ENCODE data around the gene CARHSP1.
"Not testable (repeated sequence)": the region's sequence is repeated elsewhere in the genome, so short reads cannot be mapped to it uniquely, and the experiment has no call there.

CARHSP1 gene

DNA sequence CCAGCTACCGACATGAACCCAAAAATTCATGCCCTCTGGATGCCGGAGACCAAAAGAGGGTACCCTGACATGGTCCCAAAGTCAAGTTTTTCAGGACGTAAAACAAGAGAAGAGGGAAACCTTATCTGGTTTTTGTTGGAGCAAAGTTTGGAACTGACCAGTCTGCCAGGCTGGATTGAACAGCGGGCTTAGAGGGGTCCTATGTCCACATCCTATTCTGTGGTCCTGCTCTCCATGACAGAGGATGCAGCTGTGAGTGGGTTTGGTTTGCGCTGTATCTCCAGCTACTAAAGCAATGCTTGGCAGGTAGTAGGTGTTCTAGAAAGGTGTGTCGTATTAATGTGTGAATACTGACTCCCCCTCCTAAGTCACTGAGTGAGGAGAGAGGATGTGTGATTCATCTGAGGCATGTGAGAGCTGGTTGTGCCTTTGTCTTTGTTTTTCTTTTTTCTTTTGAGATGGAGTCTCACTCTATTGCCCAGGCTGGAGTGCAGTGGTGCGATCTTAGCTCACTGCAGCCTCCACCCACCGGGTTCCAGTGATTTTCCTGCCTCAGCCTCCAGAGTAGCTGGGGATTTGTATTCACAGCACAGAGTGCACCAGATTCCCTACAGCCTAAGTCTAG, 40.2 kb downstream of the CARHSP1 start:
- DNase-seq (ENCODE audit: low read depth) = no peak

DNA sequence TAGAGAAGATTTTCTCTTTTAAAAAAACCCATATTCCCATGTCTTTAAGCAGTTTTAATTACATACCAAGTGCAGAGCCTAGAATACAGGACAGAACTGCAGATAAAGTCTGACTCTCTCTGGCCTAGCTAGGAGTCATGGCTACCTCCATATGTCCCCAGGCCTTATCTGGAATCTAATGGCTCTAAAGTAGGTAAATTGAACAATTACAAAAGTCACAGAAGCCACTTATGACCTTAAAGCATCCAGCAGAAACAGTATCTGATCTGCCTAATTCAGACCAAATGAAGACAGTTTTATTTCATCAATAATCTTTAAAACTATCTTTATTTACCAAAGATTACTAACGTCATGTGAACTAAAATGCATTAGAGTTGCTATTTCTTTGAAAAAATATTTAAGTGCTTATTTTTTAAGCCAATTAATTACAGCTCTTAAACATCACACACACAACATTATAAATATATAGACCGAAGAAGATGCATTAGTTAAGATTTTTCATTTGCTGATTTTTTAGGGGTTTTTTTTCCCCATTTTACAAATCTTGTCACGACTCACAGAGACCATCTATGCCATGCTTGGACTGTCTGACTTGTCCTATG, 42.4 kb downstream of the CARHSP1 start:
- no peak for DNase-seq (ENCODE audit: low read depth)

DNA sequence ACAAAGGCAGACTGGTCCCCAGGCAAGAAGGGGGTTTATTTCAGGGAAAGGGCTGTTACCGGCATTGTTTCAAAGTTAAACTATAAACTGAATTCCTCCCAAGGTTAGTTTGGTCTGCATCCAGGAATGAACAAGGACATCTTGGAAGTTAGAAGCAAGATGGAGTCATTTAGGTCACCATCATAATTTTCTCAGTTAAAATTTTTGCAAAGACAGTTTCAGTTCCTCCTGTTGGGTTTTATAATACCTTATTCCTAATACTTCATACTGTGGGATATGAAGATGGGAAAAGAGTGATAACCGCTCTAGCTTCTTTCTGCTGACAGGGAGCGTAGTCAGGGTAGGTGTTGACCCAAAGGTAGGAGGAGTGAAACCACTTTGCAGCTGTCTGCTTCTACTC, 46.4 kb downstream of the CARHSP1 start:
- no peak for DNase-seq (ENCODE audit: low read depth)

DNA sequence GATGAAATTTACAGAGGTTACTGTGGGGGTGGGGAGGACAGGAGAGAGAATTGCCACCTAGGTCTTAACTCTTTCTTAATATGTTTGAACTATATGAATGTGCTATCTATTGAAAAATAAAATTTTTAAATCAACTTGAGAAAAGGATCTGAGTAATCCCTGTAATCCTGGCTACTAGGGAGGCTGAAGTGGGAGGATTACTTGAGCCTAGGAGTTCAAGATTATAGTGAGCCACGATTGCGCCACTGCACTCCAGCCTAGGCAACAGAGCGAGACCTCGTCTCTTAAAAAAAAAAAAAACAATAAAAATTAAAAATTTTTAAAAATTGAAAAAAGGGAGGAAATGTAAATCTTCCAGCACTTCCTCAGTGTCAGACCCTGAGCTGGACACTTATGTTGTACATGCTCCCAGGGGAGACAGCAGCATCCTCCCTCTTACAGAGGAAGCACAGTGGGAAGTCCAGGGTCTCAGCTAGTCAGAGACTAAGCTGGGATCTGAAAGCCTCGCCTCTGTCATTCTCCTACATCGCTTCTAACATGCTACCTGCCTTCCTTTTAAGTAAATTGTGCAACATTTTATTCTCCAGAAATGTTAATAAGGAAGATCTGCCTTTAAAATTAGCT, 49.3 kb downstream of the CARHSP1 start:
- no peak for DNase-seq (ENCODE audit: low read depth)

DNA sequence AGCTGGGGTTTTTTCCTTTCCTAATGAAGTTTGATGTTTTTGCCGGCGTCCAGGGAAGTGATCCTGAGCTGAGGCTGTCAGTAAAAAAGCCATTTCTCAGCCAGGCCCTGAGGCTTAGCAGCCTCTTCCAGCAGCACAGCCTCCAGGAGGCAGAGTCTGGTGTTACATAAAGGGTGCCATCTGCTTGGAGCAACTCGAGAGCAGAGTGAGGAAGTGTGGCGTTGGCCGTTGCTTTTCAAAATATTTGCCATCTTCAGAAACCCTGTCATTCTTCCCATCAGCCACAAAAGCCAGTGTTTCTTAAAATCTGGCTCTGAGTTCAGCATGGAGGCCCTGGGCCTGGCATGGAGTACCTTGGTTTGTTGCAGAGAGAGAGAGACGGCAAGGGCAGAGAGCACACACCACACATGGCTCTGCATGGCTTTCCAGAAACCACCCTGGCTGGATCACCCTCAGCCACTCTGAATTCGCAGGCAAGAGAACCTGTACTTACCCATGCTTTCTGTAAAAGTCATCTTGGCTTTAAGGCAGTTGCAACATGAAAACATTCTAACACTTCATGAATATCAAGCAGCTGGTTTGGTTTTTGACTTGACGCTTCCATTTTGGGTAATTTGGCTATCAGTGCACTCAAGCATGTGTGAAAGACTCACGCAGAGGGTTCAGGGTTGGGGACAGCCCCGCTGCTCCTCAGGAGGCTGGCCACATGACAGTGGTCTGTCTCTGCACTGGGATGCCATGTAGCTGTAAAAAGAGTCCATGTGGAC, 50.1 kb downstream of the CARHSP1 start:
- DNase-seq (ENCODE audit: low read depth) = no peak

DNA sequence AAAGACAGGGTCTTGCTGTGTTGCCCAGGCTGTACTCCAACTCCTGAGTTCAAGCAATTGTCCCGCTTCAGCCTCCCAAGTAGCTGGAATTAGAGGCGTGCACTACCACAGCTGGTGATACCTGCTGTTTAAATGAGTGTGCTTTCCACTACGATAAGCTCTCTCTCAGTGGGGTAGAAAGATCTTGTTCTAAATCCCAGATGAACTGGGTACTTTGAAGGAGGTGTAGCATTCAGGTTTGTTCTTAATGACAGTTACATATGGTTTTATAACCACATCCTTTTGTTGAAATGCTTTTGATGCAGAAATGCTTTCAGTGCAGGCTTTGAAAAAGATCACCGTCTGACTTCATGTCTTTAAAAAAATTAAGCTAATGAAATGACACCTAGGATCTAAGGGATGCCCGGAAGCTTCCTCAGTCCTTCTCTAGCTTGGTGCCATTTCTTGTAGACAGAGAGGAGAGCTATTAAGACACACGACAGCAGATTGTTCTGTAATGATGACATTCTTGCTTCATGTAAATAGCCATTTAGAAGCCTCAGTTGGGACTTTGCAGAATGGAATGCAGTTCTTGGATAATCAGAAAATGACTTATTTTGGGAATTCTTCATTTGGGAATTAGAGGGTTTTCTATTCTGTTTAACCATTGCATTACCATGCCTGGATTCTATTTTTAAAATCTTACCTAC, 51.7 kb downstream of the CARHSP1 start:
- DNase-seq (ENCODE audit: low read depth) = no peak

DNA sequence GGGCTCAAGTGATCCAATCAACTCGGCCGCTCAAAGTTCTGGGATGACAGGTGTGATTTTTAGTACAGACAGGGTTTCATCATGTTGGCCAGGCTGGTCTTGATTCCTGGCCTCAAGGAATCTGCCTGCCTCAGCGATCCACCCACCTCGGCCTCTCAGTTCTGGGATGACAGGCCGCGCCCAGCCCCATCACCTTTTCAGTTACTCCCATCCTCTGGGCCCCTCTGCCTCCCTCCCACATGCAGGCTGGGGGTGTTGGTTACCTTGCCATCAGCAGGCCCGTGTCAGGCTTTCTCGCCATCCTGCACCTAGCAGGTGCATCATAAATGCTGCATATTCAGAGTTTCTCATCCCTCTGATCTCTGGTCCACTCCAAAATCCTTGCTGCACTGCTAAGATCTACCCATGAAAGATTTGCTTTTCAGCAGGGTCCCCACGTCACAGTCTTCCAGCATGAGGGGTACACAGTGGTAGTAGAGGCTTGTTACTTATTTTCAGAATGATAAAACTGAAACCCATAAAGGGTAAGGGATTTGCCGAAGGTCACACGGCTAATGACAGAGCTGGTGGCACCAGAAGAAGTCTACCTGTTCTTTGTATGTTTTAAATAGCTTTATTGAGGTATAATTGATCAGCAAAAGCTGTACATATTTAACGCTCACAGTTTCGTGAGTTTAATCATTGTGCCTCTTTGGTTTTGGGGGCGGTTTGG, 54.6 kb downstream of the CARHSP1 start:
- no peak for DNase-seq (ENCODE audit: low read depth)

DNA sequence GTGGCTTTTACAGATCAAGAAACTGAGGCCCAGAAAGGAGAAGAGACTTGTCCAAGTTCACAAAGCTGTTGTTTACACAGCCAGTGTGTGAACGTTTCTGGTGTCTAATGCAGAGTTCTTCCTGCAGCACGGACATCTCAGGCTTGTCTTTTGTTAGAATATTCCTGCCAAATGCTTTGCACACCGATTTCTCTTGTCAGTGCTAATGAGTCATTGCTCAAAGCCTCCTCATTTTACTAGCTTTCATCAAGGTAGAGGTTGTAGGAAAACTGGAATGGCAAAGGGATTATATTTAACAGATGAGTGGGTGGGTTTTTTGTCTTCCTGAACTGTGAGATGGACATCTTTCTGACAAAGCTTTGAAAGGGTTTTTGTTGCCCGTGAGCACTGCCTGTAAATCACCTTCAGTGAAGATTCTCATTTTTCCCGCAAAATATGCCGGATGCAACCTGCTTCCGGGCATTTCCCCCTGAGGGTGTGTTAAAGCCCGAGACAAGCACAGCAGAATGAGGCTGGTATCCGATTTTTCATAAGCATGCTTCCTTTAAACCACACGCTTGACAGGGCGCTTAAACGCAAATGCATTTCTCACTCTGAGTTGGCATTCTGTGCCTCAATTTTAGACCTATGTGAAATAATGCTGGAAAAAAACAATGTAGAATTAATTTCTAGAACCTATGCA, 56.5 kb downstream of the CARHSP1 start:
- DNase-seq (ENCODE audit: low read depth) = no peak

DNA sequence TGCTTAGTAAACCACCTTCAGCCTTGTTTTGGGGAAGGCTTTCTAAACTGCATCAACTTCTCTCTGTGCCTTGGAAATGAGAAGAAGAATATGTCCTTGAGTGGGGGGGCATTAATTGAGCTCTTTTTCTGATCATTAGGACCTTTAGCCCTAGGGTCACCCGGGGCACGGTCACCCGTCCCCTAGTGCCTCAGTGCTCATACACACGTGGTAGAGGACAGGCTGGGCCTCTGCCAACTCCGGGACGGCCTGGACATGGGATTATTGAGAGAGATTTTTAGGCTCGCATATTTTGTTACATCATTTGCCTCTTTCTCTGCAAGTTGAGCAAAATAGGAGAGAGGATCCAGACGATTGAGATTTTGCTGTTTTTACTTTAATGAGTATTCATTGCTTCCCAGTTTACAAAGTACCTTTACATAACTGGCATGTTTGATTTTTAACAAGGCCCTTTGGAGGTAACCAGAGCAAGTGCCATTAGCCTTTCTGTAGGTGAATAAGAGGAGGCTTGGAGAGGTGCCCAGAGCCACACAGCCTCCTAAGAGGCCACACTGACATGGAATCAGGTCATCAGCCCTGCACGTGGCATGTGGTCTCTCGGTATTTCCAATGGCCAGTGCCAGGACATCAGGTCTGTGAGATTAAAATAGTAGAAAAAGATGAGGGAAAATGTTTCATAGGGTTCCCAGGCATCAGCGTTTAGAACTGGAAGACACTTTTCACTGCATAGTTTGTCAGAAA, 60.0 kb downstream of the CARHSP1 start:
- no peak for DNase-seq (ENCODE audit: low read depth)

DNA sequence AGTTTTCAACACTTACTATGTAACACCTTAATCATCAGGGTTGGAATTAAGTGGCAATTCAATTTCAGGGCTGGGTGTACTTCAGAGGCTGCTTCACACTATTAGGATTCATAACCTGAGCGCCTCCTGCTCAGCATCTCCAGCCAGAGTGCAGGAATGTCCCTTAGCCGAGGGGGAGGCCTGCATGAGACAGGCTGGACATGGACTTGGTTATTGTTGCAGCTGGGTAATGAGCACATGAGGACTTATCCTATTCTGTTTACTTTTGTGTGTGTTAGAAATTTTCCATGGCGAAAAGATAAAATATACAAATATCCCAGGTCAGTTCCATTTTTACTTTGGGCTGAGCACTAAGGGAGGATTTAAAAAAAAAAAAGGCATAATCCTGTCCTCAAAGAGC, 60.8 kb downstream of the CARHSP1 start:
- DNase-seq (ENCODE audit: low read depth) = no peak

DNA sequence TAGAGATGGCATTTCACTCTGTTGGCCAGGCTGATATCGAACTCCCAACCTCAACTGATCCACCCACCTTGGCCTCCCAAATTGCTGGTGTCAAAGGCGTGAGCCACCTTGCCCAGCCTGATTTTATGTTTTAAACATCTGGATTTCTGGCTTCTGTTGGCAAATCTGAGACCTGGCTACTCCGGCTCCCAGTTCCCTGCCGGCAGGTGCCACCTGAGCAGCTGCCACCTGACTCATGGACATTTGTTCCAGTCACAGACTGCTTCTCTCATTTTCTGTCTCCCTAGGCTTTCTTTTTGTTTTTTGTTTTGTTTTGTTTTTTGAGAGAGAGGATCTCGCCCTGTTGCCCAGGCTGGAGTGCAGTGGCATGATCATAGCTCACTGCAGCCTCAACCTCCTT, 61.6 kb downstream of the CARHSP1 start:
- no peak for DNase-seq (ENCODE audit: low read depth)

DNA sequence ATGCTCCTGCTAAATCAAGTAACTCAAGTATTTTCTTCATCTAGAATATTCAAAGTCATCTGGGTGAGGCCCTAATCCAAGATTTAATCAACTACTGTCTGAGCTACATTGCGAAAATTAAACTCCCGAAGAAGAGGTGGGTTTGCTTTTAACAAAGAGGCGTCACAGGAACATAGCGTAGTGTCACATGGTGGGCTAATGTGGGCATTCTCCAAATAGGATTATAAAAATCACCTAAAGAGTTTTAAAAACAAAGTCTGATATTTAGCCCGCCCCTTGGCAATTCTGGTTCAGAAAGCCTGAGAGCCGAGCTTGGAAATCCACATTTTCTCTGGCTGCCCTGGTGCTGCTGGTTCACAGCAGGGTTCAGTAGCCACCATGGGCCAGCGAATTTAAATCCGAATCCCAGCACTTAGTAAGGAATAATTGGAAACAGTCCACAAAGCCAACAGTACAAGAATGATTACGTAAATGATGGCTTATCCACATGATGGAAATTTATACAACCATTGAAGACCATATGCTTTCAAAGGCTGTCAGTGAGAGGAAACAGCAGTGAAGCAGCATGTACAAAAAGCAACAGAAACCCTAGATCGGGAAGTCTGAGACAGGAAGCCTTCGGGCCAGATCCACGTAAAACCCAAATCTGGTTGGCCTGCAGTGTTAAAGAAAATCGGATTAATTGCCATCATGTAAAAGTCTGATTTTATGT, 62.4 kb downstream of the CARHSP1 start:
- no peak for DNase-seq (ENCODE audit: low read depth)

DNA sequence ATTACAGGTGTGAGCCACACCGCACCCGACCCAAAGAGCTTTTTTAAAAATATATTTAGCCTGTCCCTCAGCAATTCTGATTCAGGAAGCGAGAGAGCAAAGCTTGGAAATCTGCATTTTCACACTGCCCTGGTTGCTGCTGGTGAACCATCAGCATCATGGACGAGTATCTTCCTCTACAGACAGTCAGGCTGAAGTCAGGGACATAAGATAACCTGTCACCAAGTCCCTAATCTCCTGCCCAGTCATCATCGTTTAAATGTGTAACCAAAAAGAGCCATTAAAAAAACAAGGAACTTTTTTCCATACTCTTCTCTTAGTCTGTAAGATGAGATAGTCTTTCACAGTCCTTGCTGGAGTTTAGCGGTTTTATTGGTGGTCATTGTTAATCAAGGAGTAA, 64.5 kb downstream of the CARHSP1 start:
- DNase-seq (ENCODE audit: low read depth) = no peak

DNA sequence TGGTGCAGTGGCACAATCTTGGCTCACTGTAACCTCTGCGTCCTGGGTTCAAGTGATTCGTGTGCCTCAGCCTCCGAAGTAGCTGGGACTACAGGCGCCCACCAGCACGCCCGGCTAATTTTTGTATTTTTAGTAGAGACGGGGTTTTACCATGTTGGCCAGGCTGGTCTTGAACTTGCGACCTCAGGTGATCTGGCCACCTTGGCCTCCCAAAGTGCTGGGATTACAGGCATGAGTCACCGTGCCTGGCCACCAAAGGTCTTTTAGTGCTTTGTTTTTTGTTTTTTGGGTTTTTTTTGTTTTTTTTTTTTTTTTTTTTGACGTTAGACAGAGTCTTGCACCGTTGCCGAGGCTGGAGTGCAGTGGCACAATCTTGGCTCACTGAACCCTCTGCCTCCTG, 65.1 kb downstream of the CARHSP1 start:
- not testable (repeated sequence) for DNase-seq (ENCODE audit: low read depth)
